A204.1 (cell line): ENCODE data around the gene FLII.

Source experiments
- FAIRE-seq: peaks from 2 replicates; lab custom pipeline; 2012; peaks lifted over from hg19 to GRCh38; lab: Jason Lieb, UNC

The FLII gene

GRCh38 chr17:18260332-18261145 is 2.0 kb upstream of the FLII start, which contains the start of gene MIEF2:
MIEF2 (plus strand) TSS chr17:18260662; CDS start chr17:18262721, 2,059 bp downstream.
- FAIRE-seq: peak; percentile 88

- FAIRE-seq: no peak
These were observed 1.2 kb upstream of the FLII start for GRCh38 chr17:18259621-18260331.

- FAIRE-seq: no peak
These were observed 569 bp downstream of the FLII start for GRCh38 chr17:18257982-18258355.

DNA sequence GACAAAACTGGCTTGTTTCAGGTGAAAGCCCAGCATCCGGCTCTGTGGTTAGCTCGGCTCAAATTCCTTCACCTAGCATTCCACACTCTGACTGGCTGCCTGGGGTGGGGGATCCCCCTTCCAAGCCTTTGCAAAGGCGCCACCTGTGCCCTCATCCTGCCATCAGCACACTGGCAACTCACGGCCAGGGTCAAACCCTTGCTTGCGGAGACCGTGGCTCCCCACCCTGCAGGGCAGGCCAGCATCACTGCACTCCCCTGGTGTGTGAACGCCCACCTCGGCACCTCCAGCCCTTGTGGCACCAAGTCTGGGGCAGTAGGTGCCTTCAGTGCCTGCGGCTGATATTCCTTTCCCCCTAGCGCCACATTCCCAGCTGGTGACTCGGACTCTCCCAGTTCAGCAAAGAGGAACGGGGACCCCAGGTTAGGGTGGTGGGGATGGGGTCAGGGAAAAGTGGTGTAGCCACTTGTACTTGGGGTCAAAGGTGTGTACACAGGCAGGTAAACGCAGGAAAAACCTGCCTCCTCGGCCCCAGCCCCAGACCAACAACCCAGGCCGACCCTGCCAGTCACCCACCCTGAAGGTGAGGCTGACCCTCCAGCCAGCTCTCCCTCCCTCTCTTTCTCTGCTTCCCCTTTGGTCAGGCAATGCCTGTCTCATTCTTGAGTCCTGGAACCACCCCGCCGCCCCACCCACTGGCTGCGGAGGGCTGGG is 1.1 kb downstream of the FLII start:
- no peak for FAIRE-seq

GRCh38 chr17:18256776-18257175 is 1.8 kb downstream of the FLII start:
- no peak for FAIRE-seq

GRCh38 chr17:18256351-18256750 is 2.2 kb downstream of the FLII start:
- no peak for FAIRE-seq

DNA sequence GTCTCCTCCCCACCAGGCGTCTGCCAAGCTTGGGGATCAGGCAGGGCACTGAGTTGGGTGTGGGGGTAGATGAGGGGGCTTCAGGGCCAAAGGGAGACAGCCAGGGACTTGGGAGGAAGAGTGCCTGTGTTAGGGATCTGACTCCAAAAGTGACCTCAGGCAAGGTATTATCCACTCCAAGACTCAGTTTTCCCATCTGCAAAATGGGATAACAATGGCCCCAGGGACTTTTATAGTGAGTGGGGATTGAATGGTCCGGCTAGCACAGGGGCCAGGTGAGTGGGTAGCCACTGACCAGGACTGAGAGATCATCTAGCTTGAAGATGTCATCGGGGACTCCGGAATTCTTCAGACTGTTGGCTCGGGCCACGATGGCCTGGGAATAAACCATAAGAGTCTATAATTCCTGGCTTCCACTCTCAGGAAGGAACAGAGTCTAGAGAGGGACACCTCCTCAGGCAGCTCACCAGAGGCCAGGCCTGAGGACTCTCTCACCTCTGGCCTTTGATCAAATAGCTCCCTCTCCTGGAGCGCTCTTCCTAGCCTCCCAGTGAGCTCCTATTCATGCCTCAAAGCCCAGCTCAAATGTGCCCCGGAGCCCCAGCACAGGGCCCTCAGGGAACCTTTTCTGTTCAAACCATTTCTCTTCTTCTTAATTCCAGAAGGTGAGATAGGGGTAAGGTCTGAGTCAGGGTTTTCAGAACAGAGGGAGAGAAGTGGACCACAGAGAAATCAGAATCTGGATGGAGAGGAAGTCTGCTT is 3.5 kb downstream of the FLII start:
- FAIRE-seq: no peak

- no peak for FAIRE-seq
These were observed 4.4 kb downstream of the FLII start for GRCh38 chr17:18253947-18254821.

- no peak for FAIRE-seq
These were observed 5.2 kb downstream of the FLII start for GRCh38 chr17:18253187-18253884.

GRCh38 chr17:18252160-18252559 is 6.4 kb downstream of the FLII start:
- FAIRE-seq: no peak

GRCh38 chr17:18251204-18251603 is 7.3 kb downstream of the FLII start:
- FAIRE-seq: no peak

DNA sequence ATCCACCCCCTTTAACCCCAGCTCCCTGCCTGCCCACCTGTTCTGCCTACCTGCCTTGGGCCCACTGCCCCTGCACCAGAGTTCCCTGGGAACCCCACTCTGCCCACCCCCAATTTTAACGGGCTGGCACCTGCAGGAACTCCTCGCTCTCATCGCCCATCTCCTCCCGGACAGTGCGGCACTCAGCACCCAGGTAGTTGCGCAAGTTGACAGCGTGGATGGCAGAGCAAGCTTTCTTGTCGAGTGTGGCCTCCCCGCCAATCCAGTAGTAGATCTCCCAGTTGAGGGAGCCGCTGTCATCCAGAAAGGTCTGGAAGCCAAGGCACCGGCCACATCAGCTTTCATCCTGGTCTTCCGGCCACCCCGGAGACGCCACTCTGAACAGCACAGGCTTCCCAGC is 7.8 kb downstream of the FLII start:
- no peak for FAIRE-seq

DNA sequence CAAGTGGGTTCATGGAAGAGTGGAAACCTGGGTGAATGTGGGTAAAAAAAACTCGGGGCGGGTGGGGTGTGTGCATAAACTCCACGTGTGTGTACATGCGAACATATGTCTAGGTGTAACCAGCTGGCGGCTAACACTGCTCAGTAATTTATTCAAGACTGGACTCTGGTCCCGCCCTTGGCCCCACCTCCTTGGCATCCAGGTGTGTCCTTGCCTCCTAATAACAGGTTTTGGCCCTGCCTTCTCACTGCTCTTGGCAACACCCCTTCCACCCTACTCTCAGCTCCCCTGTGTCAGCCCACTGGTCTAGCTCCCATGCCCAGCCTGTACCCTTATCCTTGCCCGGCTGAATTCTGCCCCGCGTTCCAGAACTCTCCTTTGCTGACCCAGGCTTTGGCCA is 8.3 kb downstream of the FLII start:
- FAIRE-seq: no peak

GRCh38 chr17:18248811-18249210 is 9.7 kb downstream of the FLII start:
- no peak for FAIRE-seq

GRCh38 chr17:18248300-18248731 is 10.2 kb downstream of the FLII start:
- FAIRE-seq: no peak

DNA sequence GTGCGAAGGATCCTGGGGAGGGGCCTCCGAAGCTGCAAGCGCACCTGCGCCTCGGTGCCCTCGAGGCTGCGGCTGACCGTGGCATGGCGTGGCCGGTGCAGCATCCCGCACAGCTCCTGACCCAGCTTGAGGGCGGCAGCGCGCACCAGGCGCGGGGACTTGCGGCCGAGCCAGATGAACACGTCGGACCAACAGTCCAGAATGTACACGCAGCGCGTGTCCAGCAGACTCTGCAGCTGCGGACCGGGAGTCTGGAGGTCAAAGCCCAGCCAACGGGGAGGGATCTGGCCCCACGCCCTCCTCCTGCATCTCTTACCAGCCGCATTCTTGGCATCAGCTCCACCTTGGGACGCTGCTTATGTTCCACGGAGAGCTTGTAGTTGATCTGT is 10.9 kb downstream of the FLII start:
- no peak for FAIRE-seq

GRCh38 chr17:18246880-18247612 is 11.5 kb downstream of the FLII start:
- no peak for FAIRE-seq

DNA sequence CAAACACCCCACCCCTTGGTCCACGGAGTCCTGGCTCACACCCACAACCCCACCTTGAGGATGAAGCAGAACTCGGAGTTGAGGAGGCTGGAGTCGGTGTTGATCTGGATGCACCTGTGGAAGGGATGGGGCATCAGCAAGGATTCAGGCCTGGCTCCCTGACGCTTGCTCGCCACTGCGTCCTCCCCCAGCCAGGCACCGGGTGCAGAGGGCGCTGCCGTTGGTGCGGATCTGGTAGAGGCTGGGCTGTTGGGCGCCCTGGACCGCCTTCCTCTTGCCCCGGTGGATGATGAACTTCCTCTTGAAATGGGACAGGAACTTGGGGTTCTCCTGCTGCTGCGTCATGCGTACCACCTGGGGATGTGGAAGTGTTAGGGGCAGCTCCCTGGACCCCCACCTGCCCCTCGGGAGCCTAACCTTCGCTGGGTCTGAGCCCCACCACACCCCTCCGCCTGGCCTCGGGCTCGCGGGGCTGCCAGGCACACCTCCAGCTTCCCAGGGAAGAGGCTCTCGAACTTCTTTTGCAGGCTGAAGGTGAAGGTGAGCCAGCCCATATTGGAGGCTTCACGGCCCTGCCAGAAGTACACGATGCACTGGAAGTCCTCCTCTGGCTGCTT is 12.3 kb downstream of the FLII start:
- no peak for FAIRE-seq

DNA sequence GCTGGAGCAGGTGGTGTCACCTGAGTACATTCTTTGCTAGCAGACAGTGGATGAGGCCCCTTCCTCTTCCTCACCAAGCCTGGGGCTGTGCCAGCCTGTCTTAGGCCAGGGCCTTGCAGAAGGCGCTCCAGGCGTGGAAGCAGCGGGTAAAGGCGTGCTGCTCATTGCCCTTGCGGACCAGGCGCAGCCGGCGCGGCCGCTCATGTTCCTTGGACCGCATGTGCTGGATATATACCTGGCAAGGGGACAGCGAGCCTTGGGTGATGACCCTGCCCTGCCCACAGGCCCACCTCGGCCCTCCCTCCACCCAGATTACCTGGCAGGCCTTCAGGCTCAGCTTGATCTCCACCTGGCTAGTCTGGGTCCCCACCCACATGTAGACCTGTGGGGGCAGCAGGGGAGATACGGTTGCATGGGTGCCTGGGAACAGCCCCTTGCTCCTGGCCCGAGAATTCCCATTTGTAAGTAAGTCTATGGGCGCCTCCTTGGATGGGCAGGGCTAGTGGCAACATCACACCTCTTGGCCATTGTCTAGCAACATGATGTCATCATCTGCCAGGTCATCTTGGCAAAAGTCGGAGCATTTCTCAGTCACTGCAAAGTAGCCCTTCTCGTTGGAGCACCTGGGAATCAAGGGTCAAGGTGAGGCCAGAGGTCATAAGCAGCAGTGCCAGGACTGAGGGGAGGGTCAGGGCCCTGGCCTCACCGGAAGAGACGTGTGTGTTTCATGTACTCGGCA is 13.3 kb downstream of the FLII start:
- no peak for FAIRE-seq
